H7 (cell line): ENCODE data around the gene OR51T1. TPM values are rescaled to one million over a fixed set of nuclear protein-coding genes. Genes with fewer than 3 reads are reported as not detected.
"Not testable (repeated sequence)": the region's sequence is repeated elsewhere in the genome, so short reads cannot be mapped to it uniquely, and the experiment has no call there.

ENCODE experiments used
- DNase-seq: peaks from one replicate; pipeline ENCODE4 v3.0.0; 2012
- H3K27me3 ChIP-seq: 2 replicates; pipeline ENCODE4 v1.6.0; 2011; ENCODE audit warnings: mild to moderate bottlenecking, low read length; ENCODE audit not compliant: control insufficient read depth, insufficient read depth
- H3K36me3 ChIP-seq: replicated peaks from 2 replicates; pipeline ENCODE4 v1.5.1; 2011; ENCODE audit warnings: low read length; ENCODE audit not compliant: control insufficient read depth, insufficient read depth
- H3K4me3 ChIP-seq: 2 replicates; pipeline ENCODE4 v1.5.1; 2011; ENCODE audit warnings: low read depth, mild to moderate bottlenecking, control low read depth, low read length, moderate library complexity; ENCODE audit not compliant: insufficient read depth
- total RNA-seq: library from RNA; depleted of rRNA; stranded (reverse); fragments of >200 nt; shearing (Covaris generic); gene quantifications from 2 replicates; pipeline ENCODE4 v1.2.3, GENCODE V29; 2014; rRNA removed

OR51T1 gene
- not detected in 2 replicates for total RNA-seq

GRCh38 chr11:4881860-4882500, at the start of gene OR51T1:
TSS of gene OR51T1 (plus strand) at chr11:4881900. CDS start at chr11:4881900, 0 bp downstream.
- Histone ChIP-seq H3K36me3 (no peaks in the 10 kb centered on the region), H3K4me3 (no peak within 1 kb of the TSS), H3K27me3 (no peaks in the 10 kb centered on the region)
- no peak for DNase-seq

DNA sequence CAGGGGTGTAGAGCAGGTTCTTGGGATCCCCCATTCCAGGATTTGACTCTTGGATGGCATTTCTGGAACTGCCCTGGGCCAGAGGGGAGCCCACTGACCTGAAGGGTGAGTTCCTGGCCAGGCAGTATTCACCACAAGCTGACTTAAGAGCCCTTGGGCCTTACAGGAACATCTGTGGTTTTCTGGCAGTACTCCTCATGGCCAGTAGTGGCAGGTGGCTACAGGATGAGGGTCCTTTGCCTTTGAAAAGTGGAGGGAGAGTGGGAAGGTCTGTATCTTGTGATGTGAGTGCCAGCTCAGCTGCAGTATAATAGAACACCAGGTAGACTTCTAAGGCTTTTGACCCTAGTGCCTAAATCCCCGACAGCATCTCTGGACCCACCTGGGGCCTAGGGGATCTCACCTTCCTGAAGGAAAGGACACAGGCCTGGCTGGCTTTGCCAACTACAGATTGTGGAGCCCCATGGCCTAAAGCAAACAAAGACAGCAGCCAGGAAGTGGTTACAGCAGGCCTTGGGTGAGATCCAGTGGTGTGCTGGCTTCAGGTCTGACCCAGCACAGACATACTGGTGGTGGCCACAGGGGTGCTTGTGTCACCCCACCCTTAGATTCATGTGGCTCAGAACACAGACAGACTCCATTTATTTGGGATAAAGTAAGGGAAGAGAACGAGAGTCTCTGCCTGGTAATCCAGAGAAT, 41.7 kb upstream of the OR51T1 start:
- no peak overlapping the region for H3K4me3 ChIP-seq
- no peaks in the 10 kb centered on the region for H3K27me3 ChIP-seq
- DNase-seq, result no peak
- H3K36me3 ChIP-seq, result no peaks in the 10 kb centered on the region

DNA sequence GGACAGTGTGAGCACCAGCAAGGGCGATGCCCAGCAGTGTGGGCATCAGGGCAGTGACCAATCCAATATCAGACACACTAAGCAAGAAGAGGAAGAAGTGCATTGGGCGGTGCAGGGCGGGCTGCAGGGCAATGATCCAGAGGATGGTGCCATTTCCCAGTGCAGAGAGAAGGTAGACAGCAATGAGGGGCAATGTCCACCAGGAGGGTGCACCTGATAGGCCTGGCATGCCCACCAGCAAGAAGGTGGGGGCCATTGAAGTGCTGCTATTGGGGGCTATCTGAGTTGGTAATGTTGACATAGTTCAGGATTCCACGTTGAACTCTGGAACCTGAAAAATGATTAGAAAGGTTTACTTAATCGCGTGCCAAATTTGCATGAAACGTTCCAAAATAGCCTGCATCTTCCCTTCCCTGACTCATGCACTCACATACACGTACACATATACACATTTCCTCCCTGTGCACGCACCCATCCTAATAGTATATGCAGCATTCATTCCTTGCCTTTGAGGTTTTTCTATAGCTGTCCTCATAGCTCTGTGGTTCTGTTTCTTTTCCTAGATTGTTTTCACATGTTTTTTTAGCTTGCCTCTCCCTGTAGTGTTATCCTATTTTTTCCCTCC, 32.7 kb upstream of the OR51T1 start, which contains the start of gene OR51S1:
OR51S1 (minus strand) TSS at position 301 of the 625 bp plus-strand sequence; CDS start at position 301, 0 bp downstream.
- H3K36me3 ChIP-seq, result no peaks in the 10 kb centered on the region
- no peak within 1 kb of the TSS for H3K4me3 ChIP-seq
- no peaks in the 10 kb centered on the region for H3K27me3 ChIP-seq
- DNase-seq, result no peak

DNA sequence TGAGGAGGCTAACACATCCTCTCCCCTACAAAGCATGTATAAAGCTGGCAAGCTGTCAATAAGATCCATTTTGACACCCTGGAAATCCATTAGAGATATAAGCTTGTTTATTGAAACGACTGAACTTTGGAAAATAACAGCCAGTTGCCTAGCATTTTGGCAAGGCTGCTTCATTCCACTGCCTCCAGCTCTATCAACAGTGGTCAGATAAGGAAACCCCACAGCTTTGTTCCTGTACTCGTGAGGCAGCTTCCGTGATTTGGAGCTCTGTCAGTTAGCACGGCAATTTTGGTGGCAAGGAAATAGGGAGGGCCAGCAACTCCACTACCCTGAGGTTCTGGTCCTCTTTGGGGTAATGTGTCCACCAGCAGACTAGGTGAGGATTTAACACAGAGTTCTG, 30.7 kb upstream of the OR51T1 start:
- Histone ChIP-seq H3K36me3 (no peaks in the 10 kb centered on the region), H3K4me3 (no peak overlapping the region), H3K27me3 (no peaks in the 10 kb centered on the region)
- DNase-seq, result no peak

DNA sequence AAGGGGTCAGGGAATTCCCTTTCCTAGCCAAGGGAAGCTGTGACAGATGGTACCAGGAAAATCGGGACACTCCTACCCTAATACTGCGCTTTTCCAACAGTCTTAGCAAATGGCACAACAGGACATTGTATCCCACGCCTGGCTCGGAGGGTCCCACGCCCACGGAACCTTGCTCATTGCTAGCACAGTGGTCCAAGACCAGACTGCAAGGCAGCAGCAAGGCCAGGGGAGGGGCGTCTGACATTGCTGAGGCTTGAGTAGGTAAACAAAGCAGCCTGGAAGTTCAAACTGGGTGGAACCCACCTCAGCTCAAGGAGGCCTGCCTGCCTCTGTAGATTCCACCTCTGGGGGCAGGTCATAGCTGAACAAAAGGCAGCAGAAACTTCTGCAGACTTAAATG, 27.4 kb upstream of the OR51T1 start:
- not testable (repeated sequence) for H3K27me3 ChIP-seq, H3K4me3 ChIP-seq, H3K36me3 ChIP-seq, DNase-seq

GRCh38 chr11:4862447-4863236, 19.1 kb upstream of the OR51T1 start:
- DNase-seq, result peak; percentile 12
- Histone ChIP-seq H3K36me3 (no peaks in the 10 kb centered on the region), H3K27me3 (no peaks in the 10 kb centered on the region), H3K4me3 (no peak overlapping the region)

DNA sequence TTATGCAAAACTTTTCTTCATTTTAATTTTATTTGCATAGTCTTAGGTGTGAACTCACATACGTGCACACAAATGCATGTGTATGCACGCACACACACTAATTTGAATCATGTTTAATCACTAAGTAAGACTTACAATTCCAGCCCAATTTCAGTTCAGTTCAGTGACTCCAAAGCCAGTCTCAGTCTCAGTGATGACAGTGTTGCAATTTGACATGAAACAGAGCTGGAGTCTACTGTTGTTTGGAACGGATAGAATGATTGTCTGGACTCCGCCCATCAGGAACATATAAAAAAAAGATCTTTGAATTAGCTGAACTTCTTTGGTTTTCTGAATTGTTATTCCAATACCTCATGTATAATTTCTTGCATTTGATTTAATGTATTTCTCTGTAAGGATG, 17.8 kb upstream of the OR51T1 start:
- DNase-seq, result no peak
- Histone ChIP-seq H3K4me3 (no peak overlapping the region), H3K36me3 (no peaks in the 10 kb centered on the region), H3K27me3 (no peaks in the 10 kb centered on the region)

- DNase-seq, result no peak
- H3K27me3 ChIP-seq, result no peaks in the 10 kb centered on the region
- H3K36me3 ChIP-seq, result no peaks in the 10 kb centered on the region
- H3K4me3 ChIP-seq, result no peak overlapping the region
Measured at GRCh38 chr11:4865855-4866254, 15.8 kb upstream of the OR51T1 start.

GRCh38 chr11:4881188-4881587, 512 bp upstream of the OR51T1 start:
- no peak for DNase-seq
- no peak overlapping the region for H3K4me3 ChIP-seq
- no peaks in the 10 kb centered on the region for H3K27me3 ChIP-seq
- H3K36me3 ChIP-seq, result no peaks in the 10 kb centered on the region

GRCh38 chr11:4882543-4882942, 843 bp downstream of the OR51T1 start:
- DNase-seq, result no peak
- H3K4me3 ChIP-seq, result no peak overlapping the region
- no peaks in the 10 kb centered on the region for H3K27me3 ChIP-seq
- no peaks in the 10 kb centered on the region for H3K36me3 ChIP-seq

DNA sequence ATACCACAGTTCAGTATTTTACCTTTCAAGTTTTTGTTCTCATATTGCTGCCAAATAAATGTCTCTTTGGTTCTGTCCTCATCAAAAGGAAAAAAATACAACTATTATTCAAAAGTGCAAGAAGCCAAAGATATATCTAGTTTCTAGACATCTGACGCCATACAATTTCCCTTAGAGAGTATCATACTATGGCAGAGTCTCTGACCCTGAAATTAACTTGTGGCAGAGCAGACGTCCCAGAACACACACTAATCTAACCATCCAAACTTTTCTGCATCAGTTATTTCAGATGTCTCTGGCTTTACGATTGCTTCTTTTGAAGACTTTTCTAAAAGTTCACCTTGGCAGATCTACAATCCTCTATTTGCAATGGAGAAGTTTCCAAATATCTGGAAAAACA, 2.7 kb downstream of the OR51T1 start:
- Histone ChIP-seq H3K36me3 (no peaks in the 10 kb centered on the region), H3K4me3 (no peak overlapping the region), H3K27me3 (no peaks in the 10 kb centered on the region)
- no peak for DNase-seq

- H3K27me3 ChIP-seq, result no peaks in the 10 kb centered on the region
- DNase-seq, result no peak
- no peaks in the 10 kb centered on the region for H3K36me3 ChIP-seq
- no peak overlapping the region for H3K4me3 ChIP-seq
Measured at GRCh38 chr11:4886186-4886585, 4.5 kb downstream of the OR51T1 start.

DNA sequence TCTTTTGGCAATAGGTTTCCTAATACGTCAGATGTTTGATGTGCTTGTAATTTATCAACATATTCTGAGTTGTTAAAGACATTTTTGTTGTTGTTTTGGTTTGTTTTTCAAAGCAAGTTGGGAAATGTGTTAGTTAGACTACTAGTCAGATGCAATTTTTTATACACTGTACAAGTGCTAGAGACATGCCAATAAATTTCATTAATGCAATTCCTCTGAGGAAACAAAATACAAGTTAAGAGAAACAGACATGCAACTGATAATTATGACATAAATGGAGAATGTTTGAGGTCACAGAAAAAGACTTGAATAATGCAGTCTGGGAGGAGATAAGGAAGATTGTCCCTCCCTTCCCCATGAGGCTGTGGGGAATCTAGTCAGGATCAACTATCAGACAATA, 5.9 kb downstream of the OR51T1 start:
- H3K36me3 ChIP-seq, result no peaks in the 10 kb centered on the region
- H3K27me3 ChIP-seq, result no peaks in the 10 kb centered on the region
- no peak for DNase-seq
- no peak overlapping the region for H3K4me3 ChIP-seq

DNA sequence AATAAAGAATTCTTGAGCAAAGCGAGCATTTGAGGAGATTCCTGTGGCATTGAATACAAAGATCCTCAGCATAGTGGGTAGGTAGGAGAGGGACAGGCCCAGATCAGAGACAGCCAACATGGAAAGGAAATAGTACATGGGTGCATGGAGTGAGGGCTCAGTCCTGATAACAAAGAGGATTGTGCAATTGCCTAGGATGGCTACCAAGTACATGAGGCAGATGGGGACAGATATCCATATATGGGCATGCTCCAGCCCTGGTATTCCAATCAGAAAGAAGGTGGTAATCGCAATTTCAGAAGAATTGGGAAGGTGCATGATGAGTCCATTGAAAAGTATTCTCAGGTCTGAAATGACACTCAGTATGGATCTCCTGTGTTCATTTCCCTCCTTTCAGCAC, 8.6 kb downstream of the OR51T1 start:
- H3K27me3 ChIP-seq, result no peaks in the 10 kb centered on the region
- H3K36me3 ChIP-seq, result no peaks in the 10 kb centered on the region
- DNase-seq, result no peak
- no peak overlapping the region for H3K4me3 ChIP-seq
